ENCODE data around the gene WWTR1.

GRCh38 chr3:149589332-149589731 is 68.5 kb downstream of the WWTR1 start:
- TF ChIP-seq POLR2AphosphoS5 (IDR thresholded peaks at IDR 0.05; ENCODE audit: low read depth): no peak
- TF ChIP-seq CTCF (conservative IDR thresholded peaks at IDR 0.05; ENCODE audit: low read depth in 2 of 2): no peak
- no peak for TF ChIP-seq NANOG (IDR thresholded peaks at IDR 0.05; ENCODE audit: borderline replicate concordance)
- no peak for TF ChIP-seq EZH2 (IDR thresholded peaks at IDR 0.05; ENCODE audit: low read depth, unreplicated experiment)
- no peak for TF ChIP-seq CREB1 (CRISPR knock-in tag; IDR thresholded peaks at IDR 0.05; ENCODE audit: low read depth)
- no peak for TF ChIP-seq REST (IDR thresholded peaks at IDR 0.05; ENCODE audit: unreplicated experiment)
- no peak for TF ChIP-seq EZH2phosphoT487 (IDR thresholded peaks at IDR 0.05; ENCODE audit: unreplicated experiment)
- no peak for TF ChIP-seq JUNB (IDR thresholded peaks at IDR 0.05; ENCODE audit: unreplicated experiment)
- TF ChIP-seq ETS1 (IDR thresholded peaks at IDR 0.05): no peak
- TF ChIP-seq ZNF114 (CRISPR knock-in tag; IDR thresholded peaks at IDR 0.05): no peak

All from GM23338 (cell line).